Measurements from ENCODE around the gene HRAS.

GRCh38 chr11:502288-503178, 32.8 kb downstream of the HRAS start:
- no peak for TF ChIP-seq CTCF (conservative IDR thresholded peaks at IDR 0.05)
- no peak for TF ChIP-seq EZH2 (IDR thresholded peaks at IDR 0.05; ENCODE audit: low read depth)
